ENCODE data around the gene PDGFD. TPM values are rescaled to one million over a fixed set of nuclear protein-coding genes. Genes with fewer than 3 reads are reported as not detected.

Gene PDGFD
- total and polyA plus RNA-seq, 2 experiments from 2014 or later: 1.9 to 4.5 TPM

DNA sequence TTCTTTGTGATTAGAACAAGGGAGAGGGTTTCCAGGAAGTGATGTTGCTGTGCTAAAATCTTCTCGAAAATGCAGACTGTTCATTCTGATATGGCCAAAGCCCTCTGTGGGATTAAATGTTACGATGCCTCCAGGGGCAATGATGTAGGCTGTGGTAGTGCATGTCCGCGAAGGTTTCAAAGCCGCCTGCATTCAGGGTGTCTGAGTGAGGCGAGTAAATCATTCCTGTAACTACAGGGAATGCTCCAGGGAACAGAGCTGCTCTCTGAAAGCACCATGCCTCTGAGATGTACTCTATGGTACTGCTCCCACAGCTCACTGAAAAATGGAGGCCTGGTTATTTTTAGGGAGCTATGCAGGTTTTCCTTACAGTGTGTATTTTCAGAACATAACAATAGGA, 21.2 kb downstream of the PDGFD start:
- DNase-seq (ENCODE audit: low spot score): no peak
- H3K9me3 Mint-ChIP-seq: no peaks in the 10 kb centered on the region
- 0 out of 3 replicates have a peak, but pooled peaks cover 2% of the 10 kb centered on the region for H3K4me1 Mint-ChIP-seq
- Histone ChIP-seq H3K9me2 (ENCODE audit: insufficient read depth) (no peaks in the 10 kb centered on the region), H4K20me1 (replicated peaks; ENCODE audit: insufficient read depth) (no peaks in the 10 kb centered on the region), H3K4me1 (ENCODE audit: insufficient read depth) (no peaks in the 10 kb centered on the region), H3K27ac (ENCODE audit: low read depth) (no peak overlapping the region), H3K36me3 (ENCODE audit: insufficient read depth) (no peaks in the 10 kb centered on the region), H3K27me3 (ENCODE audit: insufficient read depth) (no peaks in the 10 kb centered on the region), H3F3A (replicated peaks; ENCODE audit: low read depth) (no peaks in the 10 kb centered on the region), H3K4me3 (no peak overlapping the region), H3K4me2 (no peak overlapping the region), H2AFZ (no peak overlapping the region), H3K79me2 (replicated peaks; ENCODE audit: insufficient read depth) (no peaks in the 10 kb centered on the region)
- no peaks in the 10 kb centered on the region for H3K27me3 Mint-ChIP-seq (ENCODE audit: insufficient read depth, low read depth, poor library complexity)
- no peak overlapping the region for H3K27ac Mint-ChIP-seq
- no peaks in the 10 kb centered on the region for H3K36me3 Mint-ChIP-seq (ENCODE audit: low read depth)
- TF ChIP-seq NANOG (IDR thresholded peaks at IDR 0.05; ENCODE audit: borderline replicate concordance): no peak
- TF ChIP-seq, protein P1, sequence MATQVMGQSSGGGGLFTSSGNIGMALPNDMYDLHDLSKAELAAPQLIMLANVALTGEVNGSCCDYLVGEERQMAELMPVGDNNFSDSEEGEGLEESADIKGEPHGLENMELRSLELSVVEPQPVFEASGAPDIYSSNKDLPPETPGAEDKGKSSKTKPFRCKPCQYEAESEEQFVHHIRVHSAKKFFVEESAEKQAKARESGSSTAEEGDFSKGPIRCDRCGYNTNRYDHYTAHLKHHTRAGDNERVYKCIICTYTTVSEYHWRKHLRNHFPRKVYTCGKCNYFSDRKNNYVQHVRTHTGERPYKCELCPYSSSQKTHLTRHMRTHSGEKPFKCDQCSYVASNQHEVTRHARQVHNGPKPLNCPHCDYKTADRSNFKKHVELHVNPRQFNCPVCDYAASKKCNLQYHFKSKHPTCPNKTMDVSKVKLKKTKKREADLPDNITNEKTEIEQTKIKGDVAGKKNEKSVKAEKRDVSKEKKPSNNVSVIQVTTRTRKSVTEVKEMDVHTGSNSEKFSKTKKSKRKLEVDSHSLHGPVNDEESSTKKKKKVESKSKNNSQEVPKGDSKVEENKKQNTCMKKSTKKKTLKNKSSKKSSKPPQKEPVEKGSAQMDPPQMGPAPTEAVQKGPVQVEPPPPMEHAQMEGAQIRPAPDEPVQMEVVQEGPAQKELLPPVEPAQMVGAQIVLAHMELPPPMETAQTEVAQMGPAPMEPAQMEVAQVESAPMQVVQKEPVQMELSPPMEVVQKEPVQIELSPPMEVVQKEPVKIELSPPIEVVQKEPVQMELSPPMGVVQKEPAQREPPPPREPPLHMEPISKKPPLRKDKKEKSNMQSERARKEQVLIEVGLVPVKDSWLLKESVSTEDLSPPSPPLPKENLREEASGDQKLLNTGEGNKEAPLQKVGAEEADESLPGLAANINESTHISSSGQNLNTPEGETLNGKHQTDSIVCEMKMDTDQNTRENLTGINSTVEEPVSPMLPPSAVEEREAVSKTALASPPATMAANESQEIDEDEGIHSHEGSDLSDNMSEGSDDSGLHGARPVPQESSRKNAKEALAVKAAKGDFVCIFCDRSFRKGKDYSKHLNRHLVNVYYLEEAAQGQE (IDR thresholded peaks at IDR 0.05; ENCODE audit: unreplicated experiment): no peak
- no peak for TF ChIP-seq POLR2AphosphoS5 (IDR thresholded peaks at IDR 0.05; ENCODE audit: low read depth)
- no peak for TF ChIP-seq EZH2phosphoT487 (IDR thresholded peaks at IDR 0.05; ENCODE audit: unreplicated experiment)
- no peak for TF ChIP-seq STAT1 (IDR thresholded peaks at IDR 0.05; ENCODE audit: unreplicated experiment)
- TF ChIP-seq EZH2 (IDR thresholded peaks at IDR 0.05; ENCODE audit: low read depth, unreplicated experiment): no peak
- no peak for TF ChIP-seq ZNF114 (CRISPR knock-in tag; IDR thresholded peaks at IDR 0.05)
- no peak overlapping the region for H3K4me3 Mint-ChIP-seq
- ATAC-seq: no peak

DNA sequence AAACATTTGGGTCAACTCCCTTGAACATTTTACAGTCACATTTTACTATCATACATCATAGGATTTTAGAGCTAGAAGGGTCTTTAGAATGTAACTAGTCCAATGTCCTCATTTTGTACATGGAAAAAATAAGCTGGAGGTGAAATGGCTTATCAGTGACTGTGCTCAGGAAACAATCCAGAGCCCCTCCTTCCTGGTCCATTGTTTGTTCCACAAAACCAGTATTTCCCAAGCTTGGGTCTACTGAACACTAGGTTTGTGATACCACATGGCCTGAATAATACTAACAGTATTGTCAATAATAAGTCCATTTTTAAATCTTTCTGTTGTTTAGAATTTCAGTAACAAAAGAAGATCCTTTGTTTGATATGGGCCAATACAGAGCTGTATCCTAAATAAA, 27.1 kb downstream of the PDGFD start:
- Mint-ChIP-seq H3K36me3 (ENCODE audit: low read depth) (no peaks in the 10 kb centered on the region), H3K9me3 (no peaks in the 10 kb centered on the region), H3K27ac (no peak overlapping the region), H3K4me3 (no peak overlapping the region), H3K27me3 (ENCODE audit: insufficient read depth, low read depth, poor library complexity) (no peaks in the 10 kb centered on the region), H3K4me1 (no peaks in the 10 kb centered on the region)
- Histone ChIP-seq H3F3A (replicated peaks; ENCODE audit: low read depth) (no peaks in the 10 kb centered on the region), H3K9me2 (ENCODE audit: insufficient read depth) (no peaks in the 10 kb centered on the region), H3K27me3 (ENCODE audit: insufficient read depth) (no peaks in the 10 kb centered on the region), H3K4me3 (no peak overlapping the region), H2AFZ (no peak overlapping the region), H3K79me2 (replicated peaks; ENCODE audit: insufficient read depth) (no peaks in the 10 kb centered on the region), H3K4me2 (no peak overlapping the region), H3K27ac (ENCODE audit: low read depth) (no peak overlapping the region), H4K20me1 (replicated peaks; ENCODE audit: insufficient read depth) (no peaks in the 10 kb centered on the region), H3K36me3 (ENCODE audit: insufficient read depth) (no peaks in the 10 kb centered on the region), H3K4me1 (ENCODE audit: insufficient read depth) (no peaks in the 10 kb centered on the region)
- no peak for ATAC-seq
- no peak for DNase-seq (ENCODE audit: low spot score)
- no peak for TF ChIP-seq EZH2phosphoT487 (IDR thresholded peaks at IDR 0.05; ENCODE audit: unreplicated experiment)
- TF ChIP-seq JUNB (IDR thresholded peaks at IDR 0.05; ENCODE audit: unreplicated experiment): no peak
- no peak for TF ChIP-seq ZNF331 (CRISPR knock-in tag; IDR thresholded peaks at IDR 0.05; ENCODE audit: low read depth)
- TF ChIP-seq, protein P2, sequence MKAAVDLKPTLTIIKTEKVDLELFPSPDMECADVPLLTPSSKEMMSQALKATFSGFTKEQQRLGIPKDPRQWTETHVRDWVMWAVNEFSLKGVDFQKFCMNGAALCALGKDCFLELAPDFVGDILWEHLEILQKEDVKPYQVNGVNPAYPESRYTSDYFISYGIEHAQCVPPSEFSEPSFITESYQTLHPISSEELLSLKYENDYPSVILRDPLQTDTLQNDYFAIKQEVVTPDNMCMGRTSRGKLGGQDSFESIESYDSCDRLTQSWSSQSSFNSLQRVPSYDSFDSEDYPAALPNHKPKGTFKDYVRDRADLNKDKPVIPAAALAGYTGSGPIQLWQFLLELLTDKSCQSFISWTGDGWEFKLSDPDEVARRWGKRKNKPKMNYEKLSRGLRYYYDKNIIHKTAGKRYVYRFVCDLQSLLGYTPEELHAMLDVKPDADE (IDR thresholded peaks at IDR 0.05): no peak
- TF ChIP-seq, protein P3, sequence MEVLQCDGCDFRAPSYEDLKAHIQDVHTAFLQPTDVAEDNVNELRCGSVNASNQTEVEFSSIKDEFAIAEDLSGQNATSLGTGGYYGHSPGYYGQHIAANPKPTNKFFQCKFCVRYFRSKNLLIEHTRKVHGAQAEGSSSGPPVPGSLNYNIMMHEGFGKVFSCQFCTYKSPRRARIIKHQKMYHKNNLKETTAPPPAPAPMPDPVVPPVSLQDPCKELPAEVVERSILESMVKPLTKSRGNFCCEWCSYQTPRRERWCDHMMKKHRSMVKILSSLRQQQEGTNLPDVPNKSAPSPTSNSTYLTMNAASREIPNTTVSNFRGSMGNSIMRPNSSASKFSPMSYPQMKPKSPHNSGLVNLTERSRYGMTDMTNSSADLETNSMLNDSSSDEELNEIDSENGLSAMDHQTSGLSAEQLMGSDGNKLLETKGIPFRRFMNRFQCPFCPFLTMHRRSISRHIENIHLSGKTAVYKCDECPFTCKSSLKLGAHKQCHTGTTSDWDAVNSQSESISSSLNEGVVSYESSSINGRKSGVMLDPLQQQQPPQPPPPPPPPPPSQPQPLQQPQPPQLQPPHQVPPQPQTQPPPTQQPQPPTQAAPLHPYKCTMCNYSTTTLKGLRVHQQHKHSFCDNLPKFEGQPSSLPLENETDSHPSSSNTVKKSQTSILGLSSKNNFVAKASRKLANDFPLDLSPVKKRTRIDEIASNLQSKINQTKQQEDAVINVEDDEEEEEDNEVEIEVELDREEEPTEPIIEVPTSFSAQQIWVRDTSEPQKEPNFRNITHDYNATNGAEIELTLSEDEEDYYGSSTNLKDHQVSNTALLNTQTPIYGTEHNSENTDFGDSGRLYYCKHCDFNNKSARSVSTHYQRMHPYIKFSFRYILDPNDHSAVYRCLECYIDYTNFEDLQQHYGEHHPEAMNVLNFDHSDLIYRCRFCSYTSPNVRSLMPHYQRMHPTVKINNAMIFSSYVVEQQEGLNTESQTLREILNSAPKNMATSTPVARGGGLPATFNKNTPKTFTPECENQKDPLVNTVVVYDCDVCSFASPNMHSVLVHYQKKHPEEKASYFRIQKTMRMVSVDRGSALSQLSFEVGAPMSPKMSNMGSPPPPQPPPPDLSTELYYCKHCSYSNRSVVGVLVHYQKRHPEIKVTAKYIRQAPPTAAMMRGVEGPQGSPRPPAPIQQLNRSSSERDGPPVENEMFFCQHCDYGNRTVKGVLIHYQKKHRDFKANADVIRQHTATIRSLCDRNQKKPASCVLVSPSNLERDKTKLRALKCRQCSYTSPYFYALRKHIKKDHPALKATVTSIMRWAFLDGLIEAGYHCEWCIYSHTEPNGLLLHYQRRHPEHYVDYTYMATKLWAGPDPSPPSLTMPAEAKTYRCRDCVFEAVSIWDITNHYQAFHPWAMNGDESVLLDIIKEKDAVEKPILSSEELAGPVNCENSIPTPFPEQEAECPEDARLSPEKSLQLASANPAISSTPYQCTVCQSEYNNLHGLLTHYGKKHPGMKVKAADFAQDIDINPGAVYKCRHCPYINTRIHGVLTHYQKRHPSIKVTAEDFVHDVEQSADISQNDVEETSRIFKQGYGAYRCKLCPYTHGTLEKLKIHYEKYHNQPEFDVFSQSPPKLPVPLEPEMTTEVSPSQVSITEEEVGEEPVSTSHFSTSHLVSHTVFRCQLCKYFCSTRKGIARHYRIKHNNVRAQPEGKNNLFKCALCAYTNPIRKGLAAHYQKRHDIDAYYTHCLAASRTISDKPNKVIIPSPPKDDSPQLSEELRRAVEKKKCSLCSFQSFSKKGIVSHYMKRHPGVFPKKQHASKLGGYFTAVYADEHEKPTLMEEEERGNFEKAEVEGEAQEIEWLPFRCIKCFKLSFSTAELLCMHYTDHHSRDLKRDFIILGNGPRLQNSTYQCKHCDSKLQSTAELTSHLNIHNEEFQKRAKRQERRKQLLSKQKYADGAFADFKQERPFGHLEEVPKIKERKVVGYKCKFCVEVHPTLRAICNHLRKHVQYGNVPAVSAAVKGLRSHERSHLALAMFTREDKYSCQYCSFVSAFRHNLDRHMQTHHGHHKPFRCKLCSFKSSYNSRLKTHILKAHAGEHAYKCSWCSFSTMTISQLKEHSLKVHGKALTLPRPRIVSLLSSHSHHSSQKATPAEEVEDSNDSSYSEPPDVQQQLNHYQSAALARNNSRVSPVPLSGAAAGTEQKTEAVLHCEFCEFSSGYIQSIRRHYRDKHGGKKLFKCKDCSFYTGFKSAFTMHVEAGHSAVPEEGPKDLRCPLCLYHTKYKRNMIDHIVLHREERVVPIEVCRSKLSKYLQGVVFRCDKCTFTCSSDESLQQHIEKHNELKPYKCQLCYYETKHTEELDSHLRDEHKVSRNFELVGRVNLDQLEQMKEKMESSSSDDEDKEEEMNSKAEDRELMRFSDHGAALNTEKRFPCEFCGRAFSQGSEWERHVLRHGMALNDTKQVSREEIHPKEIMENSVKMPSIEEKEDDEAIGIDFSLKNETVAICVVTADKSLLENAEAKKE (CRISPR knock-in tag; IDR thresholded peaks at IDR 0.05): no peak
- no peak for TF ChIP-seq STAT1 (IDR thresholded peaks at IDR 0.05; ENCODE audit: unreplicated experiment)
- TF ChIP-seq NANOG (IDR thresholded peaks at IDR 0.05; ENCODE audit: borderline replicate concordance): no peak
- no peak for TF ChIP-seq CREB1 (CRISPR knock-in tag; IDR thresholded peaks at IDR 0.05; ENCODE audit: low read depth)
- TF ChIP-seq POLR2AphosphoS5 (IDR thresholded peaks at IDR 0.05; ENCODE audit: low read depth): no peak
- TF ChIP-seq EZH2 (IDR thresholded peaks at IDR 0.05; ENCODE audit: low read depth, unreplicated experiment): no peak
- TF ChIP-seq ZNF114 (CRISPR knock-in tag; IDR thresholded peaks at IDR 0.05): no peak
